ENCODE results near the gene NAGS. TPM values are rescaled to one million over a fixed set of nuclear protein-coding genes. Genes with fewer than 3 reads are reported as not detected.

NAGS gene
- total RNA-seq, 1 experiment from 2014 or later: 3.7 TPM

- H4K20me1 ChIP-seq (ENCODE audit: control insufficient read depth, insufficient read depth, insufficient read length): no peaks in the 10 kb centered on the region
- peaks cover 11 to 16% of the 10 kb centered on the region in 2 experiments for H3K4me1 Mint-ChIP-seq
- no peak overlapping the region for H2BK120ac ChIP-seq (ENCODE audit: low read depth, low read length, poor library complexity, severe bottlenecking)
- no peaks in the 10 kb centered on the region for H3K27me3 ChIP-seq (ENCODE audit: insufficient read depth, low read length)
- H2BK20ac ChIP-seq (ENCODE audit: low read depth, low read length, poor library complexity, severe bottlenecking): no peak overlapping the region
- no peak overlapping the region for H3K14ac ChIP-seq (ENCODE audit: insufficient read depth, low read length)
- H3K9ac ChIP-seq (ENCODE audit: extremely low read depth, insufficient read length, low read length): no peak overlapping the region
- H3K36me3 Mint-ChIP-seq (ENCODE audit: insufficient read depth in 1 of 3, low read depth in 3 of 3): no peaks in the 10 kb centered on the region; a peak in 1 of 7 replicates
- H4K5ac ChIP-seq (ENCODE audit: insufficient read length, low read depth, low read length): no peak overlapping the region
- no peaks in the 10 kb centered on the region for H3K9me3 ChIP-seq (ENCODE audit: control insufficient read depth, low read depth, low read length)
- H3K79me2 ChIP-seq (ENCODE audit: insufficient read depth, low read length): no peaks in the 10 kb centered on the region
- DNase-seq: no peak
- no peak overlapping the region; a peak in 1 of 5 replicates for H3K4me3 Mint-ChIP-seq
- no peak overlapping the region for H3K27ac Mint-ChIP-seq
- H3K23ac ChIP-seq (ENCODE audit: insufficient read length, low read depth, low read length): no peak overlapping the region
- H2AK5ac ChIP-seq (ENCODE audit: insufficient read length, low read length): no peak overlapping the region
- no peak overlapping the region for H2BK5ac ChIP-seq (ENCODE audit: insufficient read length, low read length)
- H3K9me3 Mint-ChIP-seq: no peaks in the 10 kb centered on the region
- no peak overlapping the region for H4K91ac ChIP-seq (ENCODE audit: insufficient read length, low read depth, low read length)
- H4K8ac ChIP-seq (replicated peaks; ENCODE audit: insufficient read length, low read depth, low read length): no peak overlapping the region
- no peak overlapping the region for H3K18ac ChIP-seq (ENCODE audit: insufficient read length, low read depth, low read length)
- H3K4ac ChIP-seq (ENCODE audit: low read depth, low read length): no peak overlapping the region
- no peak for TF ChIP-seq CTCF (conservative IDR thresholded peaks at IDR 0.05)
- no peak overlapping the region for H2BK15ac ChIP-seq (ENCODE audit: low read depth, low read length)
- H3T11ph ChIP-seq (ENCODE audit: low read length): no peak overlapping the region
- no peak overlapping the region for H2AFZ ChIP-seq (ENCODE audit: low read length)
- H3K4me2 ChIP-seq (ENCODE audit: insufficient read depth, insufficient read length, low read length): no peak overlapping the region
- H3K23me2 ChIP-seq (ENCODE audit: insufficient read length, low read depth, low read length, poor library complexity, severe bottlenecking): peaks cover 5% of the 10 kb centered on the region
- WGBS (ENCODE audit: extremely low coverage, insufficient read length, low lambda C conversion rate): no CpG with 5 or more reads among the region's 9 CpGs
- H3K79me1 ChIP-seq (ENCODE audit: insufficient read depth, low read depth, low read length, poor library complexity, severe bottlenecking): no peaks in the 10 kb centered on the region
- peaks cover 12% of the 10 kb centered on the region for H3K27me3 Mint-ChIP-seq (ENCODE audit: low read depth)
- no peak overlapping the region for H3K27ac ChIP-seq (ENCODE audit: insufficient read length, low read depth, low read length)
- no peaks in the 10 kb centered on the region; the same call in 1 of the 2 replicates for H3K4me1 ChIP-seq (ENCODE audit: insufficient read depth, low read length)
- H3K56ac ChIP-seq (ENCODE audit: insufficient read length, low read depth, low read length): no peak overlapping the region
- H2BK12ac ChIP-seq (ENCODE audit: insufficient read length, low read depth, low read length): no peak overlapping the region
Observed at GRCh38 chr17:43988301-43988700, 16.1 kb upstream of the NAGS start.
